Fibroblast of skin of scalp (primary cell): ENCODE measurements around the gene ZSWIM4.
"Not testable (repeated sequence)": the region's sequence is repeated elsewhere in the genome, so short reads cannot be mapped to it uniquely, and the experiment has no call there.

ENCODE experiments used
- DNase-seq: peaks from one replicate; pipeline ENCODE4 v3.0.0-alpha.2; 2013

ZSWIM4 gene

DNA sequence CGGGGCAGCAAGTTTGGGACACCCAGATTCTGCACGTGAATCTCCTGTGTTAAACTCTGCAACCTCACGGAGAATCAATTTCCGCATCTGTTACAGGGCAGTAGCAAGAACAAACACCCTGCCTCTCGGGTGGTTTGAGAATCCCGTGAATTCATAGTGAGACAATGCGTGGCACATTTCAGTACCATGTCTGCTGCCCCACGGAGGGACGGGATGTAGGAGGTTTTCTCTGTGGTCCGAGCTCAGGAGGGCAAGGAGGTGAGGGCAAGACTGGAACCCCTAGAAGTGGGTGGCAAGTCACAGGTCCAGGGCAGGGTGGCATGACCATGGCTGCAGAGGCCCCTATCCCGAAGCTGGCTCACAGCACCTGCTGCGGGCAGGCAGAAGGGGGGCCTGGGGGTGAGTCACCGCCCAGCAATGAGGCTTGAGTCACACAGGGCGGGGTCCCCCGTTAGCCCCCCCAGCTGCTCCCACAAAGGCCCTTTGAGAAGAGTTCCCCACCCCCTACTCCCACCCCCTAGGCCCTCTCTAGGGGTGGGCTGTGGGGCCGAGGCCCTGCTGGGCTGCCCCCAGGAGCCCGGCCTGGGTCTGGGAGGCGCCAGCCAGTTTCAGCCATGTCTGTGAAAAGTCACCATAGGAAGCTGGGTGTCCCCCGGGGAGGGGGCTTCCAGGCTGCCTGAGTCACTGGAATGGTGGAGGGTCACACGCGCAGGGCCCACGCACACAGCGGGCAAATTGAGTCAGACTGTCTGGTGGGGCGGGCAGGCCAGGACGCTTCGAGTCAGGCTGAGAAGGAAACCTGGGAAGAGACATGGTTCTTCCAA is 55.9 kb downstream of the ZSWIM4 start:
- peak; percentile 98 for DNase-seq

GRCh38 chr19:13851734-13852114 is 56.5 kb downstream of the ZSWIM4 start:
- not testable (repeated sequence) for DNase-seq

DNA sequence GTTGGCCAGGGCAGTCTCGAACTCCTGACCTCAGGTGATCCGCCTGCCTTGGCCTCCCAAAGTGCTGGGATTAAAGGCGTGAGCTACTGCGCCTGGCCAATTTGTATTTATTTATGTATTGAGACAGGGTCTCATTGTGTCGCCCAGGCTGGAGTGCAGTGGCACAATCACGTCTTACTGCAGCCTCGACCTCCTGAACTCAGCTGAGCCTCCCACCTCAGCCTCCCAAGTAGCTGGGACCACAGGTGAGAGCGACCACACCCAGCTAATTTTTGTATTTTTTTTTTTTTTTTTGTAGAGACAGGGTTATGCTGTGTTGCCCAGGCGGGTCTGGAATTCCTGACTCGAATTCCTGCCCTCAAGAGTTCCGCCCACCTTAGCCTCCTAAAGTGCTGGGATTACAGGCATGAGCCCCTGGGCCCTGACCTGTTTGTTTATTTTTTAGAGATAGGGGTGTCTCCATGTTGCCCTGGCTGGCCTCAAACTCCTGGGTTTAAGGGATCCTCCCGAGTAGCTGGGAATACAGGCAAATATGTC is 57.0 kb downstream of the ZSWIM4 start:
- not testable (repeated sequence) for DNase-seq

DNA sequence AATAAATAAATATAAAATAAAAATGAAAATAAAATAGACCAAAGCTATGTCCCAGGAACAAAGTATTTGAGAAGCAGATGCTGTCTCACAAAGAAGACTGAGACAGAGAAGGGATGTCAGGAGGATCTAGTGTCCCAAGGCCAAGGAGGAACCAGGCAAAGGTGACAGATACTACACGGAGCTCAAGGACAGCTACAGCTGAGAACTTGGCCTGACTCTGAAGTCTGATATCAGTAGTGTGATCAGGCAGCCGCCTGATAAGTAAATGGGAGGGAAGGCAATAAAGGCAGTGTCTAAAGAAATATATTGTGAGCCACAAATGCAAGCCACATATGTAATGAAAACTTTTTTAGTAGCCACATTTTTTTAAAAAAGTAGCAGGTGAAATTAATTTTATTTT is 61.3 kb downstream of the ZSWIM4 start:
- no peak for DNase-seq

- peak; percentile 68 for DNase-seq
Measured at GRCh38 chr19:13859361-13859880, 64.2 kb downstream of the ZSWIM4 start.

GRCh38 chr19:13860679-13861391 is 65.6 kb downstream of the ZSWIM4 start:
- no peak for DNase-seq

DNA sequence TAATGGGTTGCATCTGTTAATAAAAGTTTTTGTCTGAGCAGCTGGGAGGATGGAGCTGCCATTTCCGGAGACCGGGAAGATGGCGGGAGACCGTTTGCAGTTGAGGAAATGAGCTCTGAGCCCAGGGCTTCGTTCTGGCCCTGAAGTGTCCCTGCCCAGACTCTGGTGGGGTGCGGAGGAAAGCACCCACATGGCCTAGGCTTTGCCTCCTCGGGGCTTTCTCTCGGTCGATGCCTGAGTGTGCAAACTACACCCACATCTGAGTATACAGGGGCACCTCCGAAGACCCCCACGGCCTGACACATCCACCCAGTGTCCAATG is 66.1 kb downstream of the ZSWIM4 start:
- DNase-seq: no peak

- DNase-seq: peak; percentile 96
Measured at GRCh38 chr19:13861714-13862531, 66.7 kb downstream of the ZSWIM4 start.

GRCh38 chr19:13864046-13864666 is 68.9 kb downstream of the ZSWIM4 start:
- DNase-seq: no peak

DNA sequence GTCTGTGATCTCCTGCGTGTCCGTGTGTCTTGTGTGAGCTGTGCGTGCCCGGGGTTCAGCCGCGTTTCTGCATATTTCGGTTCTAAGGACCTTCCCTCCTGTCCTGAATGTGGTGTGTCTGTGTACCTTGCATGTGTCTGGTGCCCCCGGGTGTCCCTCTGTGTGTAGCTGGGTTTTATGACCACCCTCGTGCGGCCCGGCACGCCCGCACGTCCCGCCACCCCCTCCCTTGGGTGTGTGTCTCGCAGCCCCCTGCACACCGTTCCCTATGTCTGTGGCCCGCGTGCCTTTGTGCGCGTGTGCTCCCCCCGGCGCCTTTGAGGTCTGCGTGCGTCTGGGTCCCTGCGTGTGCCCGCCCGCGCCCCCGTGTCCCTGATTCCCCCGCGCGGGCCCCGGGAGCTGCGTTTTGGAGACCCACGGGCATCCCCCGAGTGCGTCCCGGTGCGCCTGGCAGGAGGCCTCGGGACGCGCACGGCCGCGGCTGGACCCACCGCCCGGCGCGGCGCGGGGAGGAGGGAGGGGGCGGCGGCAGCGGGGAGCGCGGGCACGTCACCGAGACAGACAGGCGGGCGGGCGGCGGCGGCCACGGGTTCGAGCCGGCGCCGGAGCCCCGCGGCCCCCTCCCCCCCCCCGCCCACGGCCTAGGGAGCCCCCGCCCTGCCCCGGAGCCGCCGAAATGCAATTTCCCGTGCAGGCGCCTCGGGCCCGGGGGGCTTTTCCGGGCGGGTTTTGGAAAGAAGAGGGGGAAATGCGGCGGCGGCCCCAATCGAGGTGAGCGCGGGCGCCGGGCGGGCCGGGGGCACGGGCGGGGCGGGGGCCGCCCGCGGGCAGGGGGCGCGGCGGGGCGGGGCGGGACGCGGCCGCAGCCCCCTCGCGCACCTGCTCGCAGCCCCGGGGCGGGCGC is 69.7 kb downstream of the ZSWIM4 start:
- no peak for DNase-seq

- no peak for DNase-seq
Measured at GRCh38 chr19:13865571-13866462, 70.6 kb downstream of the ZSWIM4 start.

DNA sequence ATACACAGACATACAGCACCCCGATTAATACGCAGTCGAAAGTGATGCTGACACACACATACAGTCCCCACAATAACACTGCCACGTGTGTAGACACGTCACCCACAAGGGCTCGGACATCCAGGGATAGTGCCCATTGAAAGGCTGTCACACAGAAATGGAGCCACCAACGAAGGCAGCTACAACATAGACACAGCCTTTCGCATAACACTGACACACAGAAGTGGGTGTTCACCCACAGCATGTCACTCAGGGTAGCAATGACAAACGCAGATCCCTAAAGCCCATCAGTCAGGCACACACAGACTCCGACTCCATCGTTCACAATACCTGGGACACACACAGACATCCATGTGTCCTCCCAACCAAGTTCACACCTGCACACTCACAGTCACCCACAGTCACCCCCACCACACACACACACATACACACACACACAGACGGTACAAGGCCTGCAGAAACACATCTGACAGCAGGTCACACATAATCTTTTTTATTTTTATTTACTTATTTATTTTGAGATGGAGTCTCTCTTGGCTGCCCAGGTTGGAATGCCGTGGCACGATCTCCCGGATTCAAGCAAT is 71.3 kb downstream of the ZSWIM4 start:
- DNase-seq: no peak

- no peak for DNase-seq
Measured at GRCh38 chr19:13868663-13869062, 73.4 kb downstream of the ZSWIM4 start.

DNA sequence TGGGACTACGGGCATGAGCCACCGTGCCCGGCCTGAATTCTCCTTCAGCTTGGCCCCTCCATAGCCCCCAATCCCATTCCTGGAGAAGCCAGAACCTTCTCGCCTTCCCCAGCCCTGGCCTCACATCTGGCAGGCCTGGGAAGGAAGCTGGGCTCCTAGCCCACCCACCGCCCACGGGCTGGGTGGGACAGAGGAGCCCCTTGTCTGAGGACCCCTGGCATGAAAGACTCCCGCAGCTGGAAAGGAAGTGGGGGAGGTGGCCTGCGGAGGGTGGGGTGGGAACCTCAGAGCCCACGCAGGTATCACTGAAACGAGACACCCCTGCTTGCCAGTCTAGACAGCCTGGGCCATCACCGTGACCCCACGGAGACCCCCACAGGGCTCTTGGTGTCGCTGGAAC is 74.0 kb downstream of the ZSWIM4 start:
- no peak for DNase-seq

DNA sequence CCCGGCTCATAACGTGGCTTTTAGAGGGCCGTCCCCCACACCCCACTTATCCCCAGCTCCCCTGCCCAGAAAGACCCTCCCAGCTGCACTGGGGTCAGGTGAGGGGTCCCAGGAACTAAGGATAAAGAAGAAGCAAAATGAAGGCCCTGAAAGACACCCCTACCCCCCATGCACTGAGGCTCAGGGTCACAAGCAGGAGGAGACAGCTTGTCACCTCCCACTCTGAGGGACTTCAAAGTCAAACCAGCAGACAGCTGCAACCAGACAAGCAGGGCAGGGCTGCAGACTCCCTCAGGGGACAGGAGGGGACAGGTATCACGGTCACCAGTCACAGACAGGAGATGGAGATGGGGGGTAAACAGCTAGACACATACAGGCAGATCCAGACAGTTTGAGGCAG is 75.6 kb downstream of the ZSWIM4 start:
- no peak for DNase-seq

- DNase-seq: no peak
Measured at GRCh38 chr19:13872339-13872694, 77.1 kb downstream of the ZSWIM4 start.

DNA sequence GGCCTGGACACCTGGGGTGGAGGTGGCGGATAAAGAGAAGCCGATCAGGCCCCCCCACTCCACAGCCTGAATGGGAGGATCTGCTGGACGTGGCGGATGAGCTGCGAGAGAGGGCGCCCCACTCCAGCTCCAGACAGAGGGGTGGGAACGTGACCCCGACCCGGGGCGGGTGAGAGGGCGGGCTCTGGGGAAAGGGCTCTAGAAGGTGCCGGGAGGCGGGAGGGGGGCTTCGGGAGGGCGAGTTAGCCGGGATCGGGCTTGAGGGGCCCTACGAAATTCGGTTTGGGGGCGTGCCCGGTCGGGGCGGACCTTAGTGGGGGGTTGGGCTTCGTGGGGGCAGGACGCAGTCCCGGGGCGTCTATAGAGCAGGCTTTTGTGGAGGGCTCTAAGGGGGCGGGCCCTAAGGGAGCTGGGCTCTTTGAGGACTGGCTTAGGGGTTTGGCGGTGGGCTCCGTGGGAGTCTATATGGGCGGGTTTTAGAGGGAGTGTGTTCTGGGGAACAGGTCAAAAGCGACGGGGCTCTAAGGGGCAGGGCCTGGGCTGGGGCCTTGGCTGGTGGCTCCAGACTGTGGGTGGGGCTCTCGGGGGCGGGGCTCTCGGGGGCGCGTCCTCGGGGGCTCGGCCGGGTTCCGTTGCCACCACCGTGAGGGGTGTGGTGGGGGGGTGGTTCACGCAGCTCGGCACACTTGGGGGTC is 77.6 kb downstream of the ZSWIM4 start:
- DNase-seq: no peak

- DNase-seq: no peak
Measured at GRCh38 chr19:13873834-13874515, 78.7 kb downstream of the ZSWIM4 start.

DNA sequence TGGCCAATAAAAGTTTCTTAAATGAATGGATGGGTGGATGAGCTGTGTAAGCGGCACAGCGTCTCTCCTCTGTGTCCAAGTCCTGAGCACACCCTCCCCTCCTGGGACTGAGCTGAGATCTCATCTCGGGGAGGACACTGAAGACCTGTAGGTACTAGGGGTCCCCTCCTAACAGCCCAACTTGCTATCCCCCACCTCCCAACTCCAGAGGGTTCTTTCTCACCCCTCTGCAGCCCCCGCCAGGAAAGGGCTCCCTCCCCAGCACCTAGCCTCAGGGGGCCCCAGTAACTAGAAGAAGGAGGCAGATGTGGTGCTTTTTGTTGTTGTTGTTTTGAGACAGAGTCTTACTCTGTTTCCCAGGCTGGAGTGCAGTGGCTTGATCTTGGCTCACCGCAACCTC is 80.6 kb downstream of the ZSWIM4 start:
- DNase-seq: no peak
